ENCODE data around the gene ALK.
"Not testable (repeated sequence)": the region's sequence is repeated elsewhere in the genome, so short reads cannot be mapped to it uniquely, and the experiment has no call there.

Gene ALK

DNA sequence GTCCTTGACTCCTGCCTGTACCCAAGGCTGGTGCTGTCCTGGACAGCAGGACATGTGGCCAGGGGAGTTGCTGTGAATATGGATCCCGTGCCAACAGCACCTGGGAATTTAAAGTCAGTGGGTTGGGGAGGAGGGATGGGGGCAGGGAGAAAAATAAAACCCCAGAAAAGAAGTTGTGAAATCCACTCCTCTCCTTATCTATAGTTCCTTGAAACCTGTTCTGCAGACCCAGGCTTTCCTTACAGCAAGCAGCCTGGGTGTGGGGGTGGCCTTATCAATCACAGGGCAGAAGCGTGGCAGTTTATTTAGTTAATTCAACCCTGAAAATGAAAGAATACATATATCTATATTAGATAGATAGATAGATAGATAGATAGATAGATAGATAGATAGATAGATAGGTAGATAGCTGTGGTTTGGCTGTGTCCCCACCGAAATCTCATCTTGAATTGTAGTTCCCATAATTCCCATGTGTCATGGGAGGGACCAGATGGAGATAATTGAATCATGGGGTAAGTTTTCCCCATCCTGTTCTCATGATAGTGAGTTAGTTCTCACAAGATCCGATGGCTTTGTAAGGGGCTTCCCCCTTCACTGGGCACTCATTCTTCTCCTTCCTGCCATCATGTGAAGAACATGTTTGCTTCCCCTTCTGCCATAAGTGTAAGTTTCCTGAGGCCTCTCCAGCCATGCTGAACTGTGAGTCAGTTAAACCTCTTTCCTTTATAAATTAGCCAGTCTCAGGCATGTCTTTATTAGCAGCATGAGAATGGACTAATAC lies 667.7 kb downstream of the ALK start:
- not testable (repeated sequence) for H3K4me1 ChIP-seq (ENCODE audit: insufficient read depth, low read length); H3K36me3 ChIP-seq (ENCODE audit: insufficient read depth, low read length); H3K9me3 ChIP-seq (ENCODE audit: control insufficient read depth, insufficient read depth, low read length); H3K9ac ChIP-seq (ENCODE audit: low read depth, low read length)

DNA sequence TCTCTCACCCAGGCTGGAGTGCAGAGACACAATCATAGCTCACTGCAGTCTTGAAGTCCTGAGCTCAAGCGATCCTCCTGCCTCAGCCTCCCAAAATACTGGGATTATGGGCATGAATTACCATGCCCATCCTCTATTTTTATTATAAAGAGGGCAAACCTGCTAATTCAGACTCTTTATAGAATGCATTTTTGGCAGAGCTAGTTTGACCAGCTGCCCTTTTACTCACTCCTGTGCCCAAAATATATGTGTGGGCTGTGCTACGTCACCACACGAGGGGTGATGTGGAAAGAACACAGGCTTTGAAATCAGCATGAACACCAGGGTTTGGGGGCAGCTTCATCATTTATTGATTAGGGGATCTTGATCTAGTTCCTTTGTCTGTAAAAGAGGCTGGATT lies 668.4 kb downstream of the ALK start:
- Histone ChIP-seq H3K9ac (ENCODE audit: low read depth, low read length) (no peak overlapping the region), H3K36me3 (ENCODE audit: insufficient read depth, low read length) (no peaks in the 10 kb centered on the region), H3K4me1 (ENCODE audit: insufficient read depth, low read length) (no peaks in the 10 kb centered on the region), H3K9me3 (ENCODE audit: control insufficient read depth, insufficient read depth, low read length) (no peaks in the 10 kb centered on the region)

DNA sequence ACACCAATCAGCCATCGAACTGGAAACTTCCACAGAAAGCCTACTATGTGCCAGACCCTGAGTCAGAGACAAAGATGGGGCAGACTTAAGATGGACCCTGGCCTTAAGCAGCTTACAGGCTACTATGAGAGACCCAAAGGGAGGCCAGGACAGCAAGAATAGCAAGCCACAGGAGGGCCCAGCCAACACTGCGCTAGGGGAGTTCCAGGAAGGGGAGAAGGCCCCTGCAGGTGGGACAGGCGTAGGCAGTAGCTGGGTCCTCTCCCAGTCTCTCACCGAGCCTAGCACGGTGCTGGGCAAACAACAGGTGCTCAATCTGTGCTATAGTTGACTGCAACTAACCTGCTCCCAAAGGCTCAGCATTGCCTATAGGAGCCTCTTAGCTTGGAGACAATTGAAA lies 670.0 kb downstream of the ALK start:
- no peak overlapping the region for H3K9ac ChIP-seq (ENCODE audit: low read depth, low read length)
- no peaks in the 10 kb centered on the region for H3K4me1 ChIP-seq (ENCODE audit: insufficient read depth, low read length)
- H3K36me3 ChIP-seq (ENCODE audit: insufficient read depth, low read length) = no peaks in the 10 kb centered on the region
- no peaks in the 10 kb centered on the region for H3K9me3 ChIP-seq (ENCODE audit: control insufficient read depth, insufficient read depth, low read length)

DNA sequence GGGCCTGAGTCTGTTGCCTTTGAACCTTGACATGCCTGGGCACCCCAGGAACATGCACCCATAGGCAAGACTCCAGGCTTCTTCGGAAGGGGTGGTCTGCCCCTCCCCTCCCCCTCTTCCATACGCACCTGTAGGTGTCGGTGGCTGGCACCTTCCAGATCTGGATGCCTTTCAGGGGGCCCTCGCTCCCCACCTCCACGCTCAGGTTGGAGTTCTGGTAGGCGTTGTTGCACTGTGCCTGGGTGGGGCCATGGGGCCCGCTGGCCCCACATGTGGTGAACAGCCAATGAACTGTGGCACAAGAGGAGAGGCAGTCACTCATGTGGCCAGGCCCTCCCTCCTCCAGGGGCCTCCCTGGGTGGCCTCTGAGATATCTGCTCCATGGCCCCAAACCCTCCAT lies 670.4 kb downstream of the ALK start:
- no peak overlapping the region for H3K9ac ChIP-seq (ENCODE audit: low read depth, low read length)
- no peaks in the 10 kb centered on the region for H3K4me1 ChIP-seq (ENCODE audit: insufficient read depth, low read length)
- no peaks in the 10 kb centered on the region for H3K9me3 ChIP-seq (ENCODE audit: control insufficient read depth, insufficient read depth, low read length)
- no peaks in the 10 kb centered on the region for H3K36me3 ChIP-seq (ENCODE audit: insufficient read depth, low read length)

DNA sequence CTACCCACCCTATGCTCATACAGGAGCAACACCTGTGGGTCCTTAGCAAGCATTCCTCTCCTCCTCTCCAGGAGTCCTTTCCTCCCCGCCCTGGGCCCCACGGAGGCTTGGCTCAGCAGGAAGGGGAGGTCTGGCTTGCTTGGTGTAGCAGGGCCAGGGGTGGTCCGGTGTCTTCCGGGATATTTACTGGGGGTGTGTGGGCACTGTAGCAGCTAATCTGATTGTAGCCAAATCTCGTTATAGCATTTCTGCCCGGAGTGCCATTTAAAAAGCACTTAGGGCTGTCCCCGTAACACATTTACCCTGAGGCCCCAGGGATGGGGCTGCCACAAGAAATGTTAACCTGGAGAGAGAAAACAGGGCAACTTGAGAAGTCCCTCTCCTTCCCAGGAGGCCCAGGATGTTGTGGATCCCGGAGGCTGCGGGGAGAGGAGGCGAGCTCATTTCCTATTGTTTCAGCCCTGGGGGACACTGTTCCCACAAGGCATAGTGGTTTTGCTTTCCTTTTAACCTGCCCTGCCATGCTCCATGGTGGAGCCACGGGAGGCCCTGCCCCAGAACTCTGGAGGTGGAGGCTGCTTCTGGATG lies 671.6 kb downstream of the ALK start:
- Histone ChIP-seq H3K9ac (ENCODE audit: low read depth, low read length) (no peak overlapping the region), H3K9me3 (ENCODE audit: control insufficient read depth, insufficient read depth, low read length) (no peaks in the 10 kb centered on the region), H3K4me1 (ENCODE audit: insufficient read depth, low read length) (no peaks in the 10 kb centered on the region), H3K36me3 (ENCODE audit: insufficient read depth, low read length) (no peaks in the 10 kb centered on the region)

DNA sequence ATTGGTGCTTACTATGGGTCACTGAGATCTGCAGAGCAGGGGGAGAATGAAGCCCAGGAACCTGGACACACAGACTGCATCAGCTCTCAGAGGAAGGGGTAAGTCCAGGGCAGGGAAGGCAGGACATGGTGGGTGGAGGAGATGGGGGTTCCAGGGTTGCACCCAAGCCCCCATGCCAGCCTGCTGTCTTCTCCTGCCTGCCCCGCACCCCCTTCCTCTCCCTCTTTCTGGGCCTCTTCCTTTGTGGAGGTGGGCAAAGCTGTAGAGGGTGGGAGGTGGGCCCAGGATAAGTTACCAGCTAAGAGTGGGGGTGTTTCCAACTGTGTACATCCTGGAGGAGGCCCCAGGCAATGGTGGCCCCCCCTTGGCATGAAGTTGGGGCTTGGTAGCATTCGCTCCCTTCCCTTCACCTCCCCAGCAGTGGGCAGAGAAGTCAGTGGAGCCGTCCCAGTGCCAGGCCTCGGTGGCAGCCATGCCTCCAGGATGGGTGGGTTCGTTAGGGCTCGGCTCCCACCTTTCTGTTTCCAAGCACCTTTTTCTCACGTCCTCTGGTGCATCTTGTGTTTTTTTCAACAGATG lies 674.0 kb downstream of the ALK start:
- no peaks in the 10 kb centered on the region for H3K9me3 ChIP-seq (ENCODE audit: control insufficient read depth, insufficient read depth, low read length)
- no peak overlapping the region for H3K9ac ChIP-seq (ENCODE audit: low read depth, low read length)
- H3K36me3 ChIP-seq (ENCODE audit: insufficient read depth, low read length) = no peaks in the 10 kb centered on the region
- no peaks in the 10 kb centered on the region for H3K4me1 ChIP-seq (ENCODE audit: insufficient read depth, low read length)

DNA sequence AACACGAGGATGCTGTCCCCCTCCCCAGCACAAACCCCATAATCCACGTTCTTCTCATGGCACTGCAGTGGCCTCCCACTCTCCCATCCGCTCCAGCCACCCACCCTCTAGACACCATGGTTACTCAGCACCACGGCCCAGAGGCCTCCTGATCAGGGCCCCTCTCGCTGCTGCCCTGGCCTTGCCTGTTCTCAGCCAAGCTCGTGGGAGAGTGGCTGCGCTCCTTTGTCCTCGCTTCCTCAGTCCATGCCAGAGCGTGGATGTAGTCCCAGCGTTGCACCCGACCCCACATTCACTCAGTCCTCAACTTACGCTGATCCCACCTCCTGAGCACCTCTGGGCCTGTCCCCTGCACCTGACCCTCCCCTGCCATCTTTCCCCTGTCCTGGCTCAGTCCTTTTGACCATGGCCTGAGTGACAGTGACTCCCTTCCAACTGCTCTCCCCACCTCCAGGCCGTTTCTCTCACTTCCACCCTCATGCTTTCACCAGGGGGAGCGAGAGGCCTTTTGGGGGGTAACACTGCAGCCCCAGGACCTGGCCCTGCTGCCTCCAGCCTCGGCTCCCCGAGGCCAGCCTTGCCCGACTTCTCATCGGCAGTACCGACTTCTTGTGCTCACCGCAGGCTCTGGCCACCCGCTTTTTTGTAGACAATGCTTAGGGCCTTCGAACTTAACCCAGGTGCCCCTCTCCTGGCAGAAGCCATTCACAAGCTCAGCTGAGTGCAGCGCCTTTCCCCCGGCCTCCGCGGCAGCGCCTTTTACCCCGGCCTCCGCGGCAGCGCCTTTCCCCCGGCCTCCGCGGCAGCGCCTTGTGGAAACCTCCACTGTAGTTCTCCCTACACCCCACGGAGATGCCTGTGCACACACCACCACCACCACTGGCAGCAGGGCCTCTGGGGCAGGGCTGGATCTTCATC lies 674.7 kb downstream of the ALK start:
- no peaks in the 10 kb centered on the region for H3K36me3 ChIP-seq (ENCODE audit: insufficient read depth, low read length)
- no peak overlapping the region for H3K9ac ChIP-seq (ENCODE audit: low read depth, low read length)
- H3K4me1 ChIP-seq (ENCODE audit: insufficient read depth, low read length) = no peaks in the 10 kb centered on the region
- no peaks in the 10 kb centered on the region for H3K9me3 ChIP-seq (ENCODE audit: control insufficient read depth, insufficient read depth, low read length)

DNA sequence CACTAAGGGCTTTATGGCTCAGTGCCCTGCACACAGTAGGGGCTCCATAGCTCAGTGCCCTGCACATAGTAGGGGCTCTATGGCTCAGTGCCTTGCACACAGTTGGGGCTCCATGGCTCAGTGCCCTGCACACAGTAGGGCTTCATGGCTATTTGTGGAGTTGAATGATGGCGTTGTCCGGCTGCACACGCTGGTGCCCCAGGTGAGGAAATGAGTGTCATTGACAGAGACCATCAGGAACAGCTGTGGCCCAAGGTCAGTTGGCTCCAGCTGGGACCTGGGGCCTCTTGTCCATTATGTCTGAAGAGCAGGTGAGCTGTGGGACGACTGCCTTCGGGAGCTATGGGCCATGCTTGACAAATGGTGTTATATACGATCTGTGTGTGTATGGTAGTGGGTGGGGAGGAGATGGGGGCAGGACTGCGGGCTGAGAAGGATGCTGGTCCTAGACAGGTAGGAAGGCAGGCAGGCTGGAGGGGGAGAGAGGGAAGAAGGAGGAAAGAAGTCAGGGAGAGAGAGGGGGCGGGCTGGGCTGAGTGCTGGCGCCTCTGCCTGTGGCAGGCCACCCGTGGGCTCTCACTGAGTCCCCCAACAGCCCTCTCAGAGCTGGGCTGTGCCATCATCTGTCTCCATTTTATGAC lies 675.5 kb downstream of the ALK start:
- no peak overlapping the region for H3K9ac ChIP-seq (ENCODE audit: low read depth, low read length)
- no peaks in the 10 kb centered on the region for H3K4me1 ChIP-seq (ENCODE audit: insufficient read depth, low read length)
- H3K36me3 ChIP-seq (ENCODE audit: insufficient read depth, low read length) = no peaks in the 10 kb centered on the region
- no peaks in the 10 kb centered on the region for H3K9me3 ChIP-seq (ENCODE audit: control insufficient read depth, insufficient read depth, low read length)

DNA sequence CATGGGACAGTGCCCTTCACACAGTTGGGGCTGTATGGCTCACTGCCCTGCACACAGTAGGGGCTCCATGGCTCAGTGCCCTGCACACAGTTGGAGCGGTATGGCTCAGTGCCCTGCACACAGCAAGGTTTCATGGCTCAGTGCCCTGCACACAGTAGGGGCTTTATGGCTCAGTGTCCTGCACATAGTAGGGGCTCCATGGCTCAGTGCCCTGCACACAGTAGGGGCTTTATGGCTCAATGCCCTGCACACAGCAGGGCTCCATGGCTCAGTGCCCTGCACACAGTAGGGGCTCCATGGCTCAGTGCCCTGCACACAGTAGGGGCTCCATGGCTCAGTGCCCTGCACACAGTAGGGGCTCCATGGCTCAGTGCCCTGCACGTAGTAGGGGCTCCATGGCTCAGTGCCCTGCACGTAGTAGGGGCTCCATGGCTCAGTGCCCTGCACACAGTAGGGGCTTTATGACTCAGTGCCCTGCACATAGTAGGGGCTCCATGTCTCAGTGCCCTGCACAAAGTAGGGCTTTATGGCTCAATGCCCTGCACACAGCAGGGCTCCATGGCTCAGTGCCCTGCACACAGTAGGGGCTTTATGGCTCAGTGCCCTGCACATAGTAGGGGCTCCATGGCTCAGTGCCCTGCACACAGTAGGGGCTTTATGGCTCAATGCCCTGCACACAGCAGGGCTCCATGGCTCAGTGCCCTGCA lies 676.2 kb downstream of the ALK start:
- not testable (repeated sequence) for H3K9ac ChIP-seq (ENCODE audit: low read depth, low read length); H3K36me3 ChIP-seq (ENCODE audit: insufficient read depth, low read length); H3K9me3 ChIP-seq (ENCODE audit: control insufficient read depth, insufficient read depth, low read length); H3K4me1 ChIP-seq (ENCODE audit: insufficient read depth, low read length)

DNA sequence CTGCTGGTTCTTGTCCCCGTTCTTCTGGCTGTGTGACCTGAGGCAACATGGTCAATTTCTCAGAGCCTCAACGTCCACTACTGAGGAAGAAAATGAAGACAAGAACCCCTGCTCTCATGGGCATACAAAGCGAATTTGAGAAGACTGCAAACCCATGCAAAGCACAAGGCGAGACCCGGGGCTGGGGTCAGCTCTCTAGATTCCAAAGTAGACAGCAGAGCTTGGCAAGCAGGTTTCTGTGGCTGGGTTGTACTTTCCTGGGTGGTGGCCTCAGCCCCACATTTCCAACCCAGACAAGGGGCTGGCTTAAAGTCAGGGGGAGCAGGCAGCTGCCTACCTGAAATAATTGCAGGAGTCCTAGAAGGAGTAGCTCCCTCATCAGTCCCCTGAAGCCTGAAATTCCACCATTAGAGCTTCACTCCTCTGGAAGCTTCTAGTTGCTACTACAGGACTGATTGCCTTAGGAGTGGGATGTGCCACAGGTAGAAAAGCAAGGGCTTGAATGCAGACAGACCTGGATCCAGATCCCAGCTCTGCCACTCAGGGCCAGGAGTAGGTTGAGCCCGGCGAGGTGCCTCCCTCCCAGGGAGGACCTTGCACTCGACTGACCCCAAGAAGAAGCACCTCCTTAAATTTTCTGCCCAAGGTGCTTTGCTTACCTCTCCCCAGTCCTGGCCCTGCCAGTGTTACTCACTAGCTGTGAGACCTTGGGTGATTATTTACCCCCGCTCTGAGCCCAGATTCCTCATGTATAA lies 678.6 kb downstream of the ALK start:
- no peaks in the 10 kb centered on the region for H3K36me3 ChIP-seq (ENCODE audit: insufficient read depth, low read length)
- no peaks in the 10 kb centered on the region for H3K4me1 ChIP-seq (ENCODE audit: insufficient read depth, low read length)
- H3K9me3 ChIP-seq (ENCODE audit: control insufficient read depth, insufficient read depth, low read length) = no peaks in the 10 kb centered on the region
- H3K9ac ChIP-seq (ENCODE audit: low read depth, low read length) = no peak overlapping the region

DNA sequence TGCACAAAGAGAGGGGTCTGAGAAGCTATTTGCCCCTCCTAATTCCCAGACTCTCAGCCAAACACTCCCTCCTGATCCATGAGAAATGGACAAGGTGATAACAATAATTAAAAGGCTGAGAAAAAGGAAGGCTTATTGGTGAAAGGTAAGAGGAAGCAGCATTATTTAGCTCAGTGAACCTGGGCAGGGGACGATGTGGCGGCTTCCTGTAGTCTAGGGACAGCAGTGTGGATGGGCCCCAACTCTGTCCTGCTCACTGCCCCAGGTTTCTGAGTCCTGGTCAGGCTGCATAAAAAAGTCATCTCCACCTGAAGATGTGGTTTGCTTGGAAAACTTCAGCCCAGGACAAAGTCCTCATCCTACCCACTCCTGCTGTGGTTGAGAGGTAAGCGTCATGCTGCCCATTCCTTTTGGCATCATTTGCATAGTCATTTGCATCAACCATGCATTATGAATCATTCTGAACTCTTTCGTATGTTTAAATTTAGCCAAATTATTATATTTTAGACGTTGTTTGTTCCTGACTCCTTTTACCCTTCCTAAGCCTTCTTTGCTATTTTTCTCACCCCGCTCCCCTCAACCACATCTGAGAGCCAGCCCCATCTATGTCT lies 679.3 kb downstream of the ALK start:
- no peak overlapping the region for H3K9ac ChIP-seq (ENCODE audit: low read depth, low read length)
- no peaks in the 10 kb centered on the region for H3K9me3 ChIP-seq (ENCODE audit: control insufficient read depth, insufficient read depth, low read length)
- H3K36me3 ChIP-seq (ENCODE audit: insufficient read depth, low read length) = no peaks in the 10 kb centered on the region
- no peaks in the 10 kb centered on the region for H3K4me1 ChIP-seq (ENCODE audit: insufficient read depth, low read length)

DNA sequence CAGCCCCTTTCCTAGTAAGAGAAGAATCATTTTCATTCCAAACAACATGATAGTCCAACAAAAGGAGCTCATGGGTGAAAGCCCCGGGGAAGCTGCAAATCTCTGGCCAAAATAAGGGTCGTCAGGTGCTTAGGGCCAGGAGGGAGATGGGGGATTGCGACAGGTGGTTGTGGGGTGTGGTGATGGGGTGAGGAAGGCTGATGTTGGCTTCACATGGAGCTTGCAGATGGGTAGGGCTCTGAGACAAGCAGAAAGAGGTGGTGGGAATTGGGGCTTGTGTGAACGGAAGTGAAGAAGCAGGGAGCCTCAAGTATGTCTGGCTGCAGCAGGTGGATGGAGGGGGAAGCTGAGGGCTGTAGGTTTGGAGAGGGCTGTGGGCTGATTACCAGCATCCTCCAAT lies 680.0 kb downstream of the ALK start:
- H3K36me3 ChIP-seq (ENCODE audit: insufficient read depth, low read length) = no peaks in the 10 kb centered on the region
- no peak overlapping the region for H3K9ac ChIP-seq (ENCODE audit: low read depth, low read length)
- H3K9me3 ChIP-seq (ENCODE audit: control insufficient read depth, insufficient read depth, low read length) = no peaks in the 10 kb centered on the region
- H3K4me1 ChIP-seq (ENCODE audit: insufficient read depth, low read length) = no peaks in the 10 kb centered on the region

DNA sequence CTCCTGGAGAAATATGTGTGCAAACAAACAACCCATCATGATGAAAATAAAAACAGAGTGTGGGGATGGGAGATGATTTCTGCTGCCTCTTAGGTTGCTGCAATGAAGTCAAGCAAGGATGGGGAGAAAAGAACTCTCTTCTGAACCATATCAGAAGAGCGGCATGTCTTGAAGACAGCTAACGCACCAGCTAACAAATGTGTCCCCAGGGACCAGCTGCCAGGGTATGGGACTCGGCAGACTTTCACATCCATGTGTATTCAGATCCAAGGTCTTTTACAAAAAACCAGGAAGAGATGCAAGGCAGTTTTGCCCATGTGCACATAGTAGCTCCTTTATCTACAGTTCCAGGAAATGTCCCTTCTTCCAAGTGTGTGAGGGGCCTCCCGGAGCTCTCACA lies 680.8 kb downstream of the ALK start:
- H3K9me3 ChIP-seq (ENCODE audit: control insufficient read depth, insufficient read depth, low read length) = no peaks in the 10 kb centered on the region
- no peaks in the 10 kb centered on the region for H3K4me1 ChIP-seq (ENCODE audit: insufficient read depth, low read length)
- H3K36me3 ChIP-seq (ENCODE audit: insufficient read depth, low read length) = no peaks in the 10 kb centered on the region
- no peak overlapping the region for H3K9ac ChIP-seq (ENCODE audit: low read depth, low read length)
